ENCODE data around the gene ARAF. TPM values are rescaled to one million over a fixed set of nuclear protein-coding genes. Genes with fewer than 3 reads are reported as not detected.

ARAF gene
- total and polyA plus RNA-seq, 2 donors (not counting 3 experiments of a cell fraction or from before 2014, with no cell fraction given): 62.7 to 69.5 TPM

- H3K27me3 ChIP-seq (ENCODE audit: control insufficient read depth in 2 of 2, insufficient read depth in 2 of 2, low read length in 2 of 2): no peaks in the 10 kb centered on the region
- POLR2A ChIA-PET: interaction anchor here (0.5 to 1.2 kb wide), 3 partner anchors 138 to 306 kb away, joined by 3 to 4 read pairs (median 3); no protein-coding TSS in a partner anchor
- FAIRE-seq: peak; percentile 89
- no peak overlapping the region for H3K27ac ChIP-seq (ENCODE audit: insufficient read depth, low read depth, low read length)
- H3K9me1 ChIP-seq (replicated peaks; ENCODE audit: control insufficient read depth, extremely low read depth, insufficient read depth, low read length): no peaks in the 10 kb centered on the region
- H2AFZ ChIP-seq (ENCODE audit: low read depth, low read length): peak overlapping the region; percentile 93
- no peaks in the 10 kb centered on the region for H3K9me3 ChIP-seq (replicated peaks; ENCODE audit: control insufficient read depth, insufficient read depth, low read length)
- intact Hi-C loops (cut with micrococcal nuclease) (loop anchor here (1.0 to 5.0 kb wide), 4 partner anchors 26 to 330 kb away; partner anchors contain the start of genes CDK16, UBA1 and ZNF41), dilution Hi-C loops (cut with MboI; ENCODE audit: extremely low pct_ligation_motif_present, low sequenced_read_pairs) (no loop called here)
- peak overlapping the region in 2 of 3 experiments; percentile 56 to 66 for H3K4me3 ChIP-seq (replicated peaks in 1 of 3; ENCODE audit: insufficient read depth in 1 of 3, low read depth in 1 of 3, low read length in 3 of 3)
- CTCF ChIA-PET: interaction anchor here (0.6 to 6.0 kb wide), 32 partner anchors 8 to 488 kb away, joined by 3 to 101 read pairs (median 4); partner anchors contain the start of genes CFP and USP11
- no peaks in the 10 kb centered on the region for H4K20me1 ChIP-seq (replicated peaks; ENCODE audit: control insufficient read depth, extremely low read depth, insufficient read depth, low read length)
- peak overlapping the region; percentile 39 for H3K9ac ChIP-seq (replicated peaks; ENCODE audit: extremely low read depth, insufficient read depth, low read length)
- no peaks in the 10 kb centered on the region for H3K79me2 ChIP-seq (ENCODE audit: control insufficient read depth, insufficient read depth, low read length)
- TF ChIP-seq CTCF (IDR thresholded peaks at IDR 0.05; ENCODE audit: extremely low read depth in 1 of 2, insufficient read depth in 1 of 2, low read depth in 1 of 2, low read length in 2 of 2) (peak; percentile 60 to 87), FOS (IDR thresholded peaks at IDR 0.05; ENCODE audit: borderline replicate concordance, insufficient read depth, low read length) (no peak), GATA2 (IDR thresholded peaks at IDR 0.05; ENCODE audit: insufficient read depth, insufficient read length, low read depth, low read length) (no peak)
- DNase-seq (ENCODE audit: low read depth, low spot score): peak; percentile 72
- peaks cover under 1% of the 10 kb centered on the region for H3K4me1 ChIP-seq (ENCODE audit: control insufficient read depth, extremely low read depth, insufficient read depth, low read length)
- peak overlapping the region; percentile 84 for H3K4me2 ChIP-seq (ENCODE audit: insufficient read depth, low read length)
- no peaks in the 10 kb centered on the region for H3K36me3 ChIP-seq (ENCODE audit: control insufficient read depth in 2 of 2, extremely low read depth in 1 of 2, insufficient read depth in 2 of 2, low read length in 2 of 2)
- BruUV-seq (replicated peaks): no TSS peak
Observed at GRCh38 chrX:47523297-47523696, 37.7 kb upstream of the ARAF start.

GRCh38 chrX:47523713-47524166 lies 37.3 kb upstream of the ARAF start:
- no TSS peak for BruUV-seq (replicated peaks)
- intact Hi-C loops (cut with micrococcal nuclease) (loop anchor here (1.0 to 5.0 kb wide), 4 partner anchors 26 to 330 kb away; partner anchors contain the start of genes CDK16, UBA1 and ZNF41), dilution Hi-C loops (cut with MboI; ENCODE audit: extremely low pct_ligation_motif_present, low sequenced_read_pairs) (no loop called here)
- CTCF ChIA-PET: interaction anchor here (0.6 to 6.0 kb wide), 29 partner anchors 9 to 489 kb away, joined by 3 to 101 read pairs (median 4); partner anchors contain the start of genes CFP and USP11
- Histone ChIP-seq H3K4me2 (ENCODE audit: insufficient read depth, low read length) (peak overlapping the region; percentile 66), H3K4me1 (ENCODE audit: control insufficient read depth, extremely low read depth, insufficient read depth, low read length) (no peaks in the 10 kb centered on the region), H3K27me3 (ENCODE audit: control insufficient read depth in 2 of 2, insufficient read depth in 2 of 2, low read length in 2 of 2) (no peaks in the 10 kb centered on the region), H4K20me1 (replicated peaks; ENCODE audit: control insufficient read depth, extremely low read depth, insufficient read depth, low read length) (no peaks in the 10 kb centered on the region), H3K9ac (replicated peaks; ENCODE audit: extremely low read depth, insufficient read depth, low read length) (no peak overlapping the region), H3K79me2 (ENCODE audit: control insufficient read depth, insufficient read depth, low read length) (no peaks in the 10 kb centered on the region), H3K9me3 (replicated peaks; ENCODE audit: control insufficient read depth, insufficient read depth, low read length) (no peaks in the 10 kb centered on the region), H2AFZ (ENCODE audit: low read depth, low read length) (peak overlapping the region; percentile 79), H3K4me3 (replicated peaks in 1 of 3; ENCODE audit: insufficient read depth in 1 of 3, low read depth in 1 of 3, low read length in 3 of 3) (peak overlapping the region in 2 of 3 experiments; percentile 43 to 56), H3K36me3 (ENCODE audit: control insufficient read depth in 2 of 2, extremely low read depth in 1 of 2, insufficient read depth in 2 of 2, low read length in 2 of 2) (no peaks in the 10 kb centered on the region), H3K9me1 (replicated peaks; ENCODE audit: control insufficient read depth, extremely low read depth, insufficient read depth, low read length) (no peaks in the 10 kb centered on the region), H3K27ac (ENCODE audit: insufficient read depth, low read depth, low read length) (no peak overlapping the region)
- POLR2A ChIA-PET: interaction anchor here (0.6 to 1.2 kb wide), 3 partner anchors 139 to 306 kb away, joined by 3 to 4 read pairs (median 3); no protein-coding TSS in a partner anchor
- TF ChIP-seq GATA2 (IDR thresholded peaks at IDR 0.05; ENCODE audit: insufficient read depth, insufficient read length, low read depth, low read length) (no peak), FOS (IDR thresholded peaks at IDR 0.05; ENCODE audit: borderline replicate concordance, insufficient read depth, low read length) (no peak), MYC (IDR thresholded peaks at IDR 0.05; ENCODE audit: low read depth, low read length) (no peak), EZH2 (IDR thresholded peaks at IDR 0.05; ENCODE audit: borderline replicate concordance, low read depth, low read length, severe bottlenecking) (no peak), JUN (IDR thresholded peaks at IDR 0.05; ENCODE audit: borderline replicate concordance, insufficient read depth, insufficient read length, low read depth) (no peak)
- no peak for FAIRE-seq
- DNase-seq (ENCODE audit: low read depth, low spot score): no peak

Data from endothelial cell of umbilical vein (primary cell).